GOT3 (cell line): Measurements from ENCODE around the gene PPM1H.
"Not testable (repeated sequence)": the region's sequence is repeated elsewhere in the genome, so short reads cannot be mapped to it uniquely, and the experiment has no call there.

Experiments
- DNase-seq: peaks from one replicate; lab custom pipeline; 2025; ENCODE audit warnings: mixed read lengths; lab: John Stamatoyannopoulos, UW

Gene PPM1H

GRCh38 chr12:62947364-62947763 lies 12.4 kb upstream of the PPM1H start:
- no peak for DNase-seq

GRCh38 chr12:62943779-62944395 lies 8.9 kb upstream of the PPM1H start:
- no peak for DNase-seq

- DNase-seq = not testable (repeated sequence)
Observed at GRCh38 chr12:62942316-62942715, 7.4 kb upstream of the PPM1H start.

GRCh38 chr12:62934239-62934798 lies 631 bp downstream of the PPM1H start:
- DNase-seq = no peak

- DNase-seq = no peak
Observed at GRCh38 chr12:62933602-62934238, 1.2 kb downstream of the PPM1H start.

GRCh38 chr12:62933220-62933601 lies 1.7 kb downstream of the PPM1H start:
- DNase-seq = no peak

- no peak for DNase-seq
Observed at GRCh38 chr12:62931477-62931876, 3.5 kb downstream of the PPM1H start.

- no peak for DNase-seq
Observed at GRCh38 chr12:62930546-62931425, 4.2 kb downstream of the PPM1H start.

- DNase-seq = no peak
Observed at GRCh38 chr12:62928632-62929031, 6.3 kb downstream of the PPM1H start.

- DNase-seq = no peak
Observed at GRCh38 chr12:62925680-62926079, 9.3 kb downstream of the PPM1H start.

GRCh38 chr12:62924084-62924483 lies 10.9 kb downstream of the PPM1H start:
- no peak for DNase-seq

GRCh38 chr12:62922539-62922938 lies 12.4 kb downstream of the PPM1H start:
- DNase-seq = no peak

- DNase-seq = no peak
Observed at GRCh38 chr12:62919838-62920237, 15.1 kb downstream of the PPM1H start.

GRCh38 chr12:62917926-62918325 lies 17.0 kb downstream of the PPM1H start:
- DNase-seq = no peak

- no peak for DNase-seq
Observed at GRCh38 chr12:62916632-62917425, 18.1 kb downstream of the PPM1H start.

- DNase-seq = no peak
Observed at GRCh38 chr12:62915204-62915529, 19.8 kb downstream of the PPM1H start.

- DNase-seq = no peak
Observed at GRCh38 chr12:62914443-62915203, 20.3 kb downstream of the PPM1H start.

GRCh38 chr12:62913380-62913779 lies 21.6 kb downstream of the PPM1H start:
- no peak for DNase-seq

- no peak for DNase-seq
Observed at GRCh38 chr12:62912644-62913043, 22.3 kb downstream of the PPM1H start.

- no peak for DNase-seq
Observed at GRCh38 chr12:62911286-62911685, 23.7 kb downstream of the PPM1H start.

GRCh38 chr12:62910549-62911169 lies 24.3 kb downstream of the PPM1H start:
- no peak for DNase-seq
